SK-N-SH treated with all-trans-retinoic acid at 6 μM for 48 hours (cell line): ENCODE measurements around the gene RGS9.

Experiments
- ATAC-seq: fragments of 200-7000 bp; cut with Tn5 transposase; 3 replicates; pipeline ENCODE4 v1.9.1; 2020; ENCODE audit warnings: mild to moderate bottlenecking, moderate library complexity
- ARNTL ChIP-seq: fragments of 450-650 bp; formaldehyde crosslinking; IDR thresholded peaks from 2 replicates; pipeline ENCODE4 v1.5.0; 2020; ENCODE audit warnings: low read depth, mild to moderate bottlenecking, moderate library complexity, borderline replicate concordance
- BACH2 ChIP-seq: fragments of 250-450 bp; sonication (Bioruptor Pico); IDR thresholded peaks from 2 replicates; pipeline ENCODE4 v1.9.0; 2021; ENCODE audit warnings: mild to moderate bottlenecking, borderline replicate concordance
- CREB5 ChIP-seq: fragments of 250-450 bp; sonication (Bioruptor Pico); IDR thresholded peaks from 2 replicates; pipeline ENCODE4 v1.5.1; 2020; ENCODE audit warnings: low read depth, mild to moderate bottlenecking, moderate library complexity
- CSDC2 ChIP-seq: fragments of 250-450 bp; sonication (Bioruptor Pico); IDR thresholded peaks from 2 replicates; pipeline ENCODE4 v1.5.0; 2020; ENCODE audit warnings: mild to moderate bottlenecking, moderate library complexity
- CSRNP3 ChIP-seq: fragments of 250-450 bp; sonication (Bioruptor Pico); IDR thresholded peaks from 2 replicates; pipeline ENCODE4 v1.5.1; 2021; ENCODE audit warnings: mild to moderate bottlenecking, moderate library complexity
- ESRRG ChIP-seq: fragments of 250-450 bp; sonication (Bioruptor Pico); IDR thresholded peaks from 2 replicates; pipeline ENCODE4 v1.6.1; 2021; ENCODE audit warnings: mild to moderate bottlenecking
- GLIS3 ChIP-seq: fragments of 250-450 bp; sonication (Bioruptor Pico); IDR thresholded peaks from 2 replicates; pipeline ENCODE4 v1.5.0; 2020; ENCODE audit warnings: mild to moderate bottlenecking, moderate library complexity
- OSR1 ChIP-seq: fragments of 250-450 bp; sonication (Bioruptor Pico); IDR thresholded peaks from 2 replicates; pipeline ENCODE4 v1.8.0; 2022; ENCODE audit warnings: moderate library complexity, mild to moderate bottlenecking, inconsistent platforms
- PATZ1 ChIP-seq: fragments of 250-450 bp; sonication (Bioruptor Pico); IDR thresholded peaks from 2 replicates; pipeline ENCODE4 v1.8.0; 2020; ENCODE audit warnings: mild to moderate bottlenecking, moderate library complexity, borderline replicate concordance
- POU6F1 ChIP-seq: fragments of 250-450 bp; sonication (Bioruptor Pico); IDR thresholded peaks from 2 replicates; pipeline ENCODE4 v1.8.0; 2021; ENCODE audit warnings: low read depth, mild to moderate bottlenecking, moderate library complexity, borderline replicate concordance
- PPARA ChIP-seq: fragments of 250-450 bp; sonication (Bioruptor Pico); IDR thresholded peaks from 2 replicates; pipeline ENCODE4 v1.5.0; 2020; ENCODE audit warnings: mild to moderate bottlenecking, borderline replicate concordance
- RARB ChIP-seq: fragments of 250-450 bp; sonication (Bioruptor Pico); IDR thresholded peaks from 2 replicates; pipeline ENCODE4 v1.8.0; 2021; ENCODE audit warnings: mild to moderate bottlenecking, moderate library complexity
- SNAI2 ChIP-seq: fragments of 250-450 bp; sonication (Bioruptor Pico); IDR thresholded peaks from 2 replicates; pipeline ENCODE4 v1.5.0; 2020; ENCODE audit warnings: mild to moderate bottlenecking, moderate library complexity
- TCF4 ChIP-seq: fragments of 250-450 bp; sonication (Bioruptor Pico); IDR thresholded peaks from 2 replicates; pipeline ENCODE4 v1.8.0; 2021; ENCODE audit warnings: mild to moderate bottlenecking, moderate library complexity, borderline replicate concordance
- TOX ChIP-seq: fragments of 250-450 bp; sonication (Bioruptor Pico); IDR thresholded peaks from 2 replicates; pipeline ENCODE4 v1.8.0; 2021; ENCODE audit warnings: mild to moderate bottlenecking, moderate library complexity, borderline replicate concordance
- TSHZ2 ChIP-seq: fragments of 250-450 bp; sonication (Bioruptor Pico); IDR thresholded peaks from 2 replicates; pipeline ENCODE4 v1.5.0; 2020; ENCODE audit warnings: mild to moderate bottlenecking, moderate library complexity
- ZC3H10 ChIP-seq: fragments of 250-450 bp; sonication (Bioruptor Pico); IDR thresholded peaks from 2 replicates; pipeline ENCODE4 v1.5.1; 2021; ENCODE audit warnings: mild to moderate bottlenecking, moderate library complexity
- ZFP3 ChIP-seq: fragments of 250-450 bp; sonication (Bioruptor Pico); IDR thresholded peaks from 2 replicates; pipeline ENCODE4 v1.5.0; 2020; ENCODE audit warnings: mild to moderate bottlenecking, moderate library complexity
- ZFP30 ChIP-seq: fragments of 450-650 bp; formaldehyde crosslinking; IDR thresholded peaks from 2 replicates; pipeline ENCODE4 v1.5.0; 2022; ENCODE audit warnings: mild to moderate bottlenecking, moderate library complexity
- ZNF70 ChIP-seq: fragments of 450-650 bp; formaldehyde crosslinking; IDR thresholded peaks from 2 replicates; pipeline ENCODE4 v1.5.0; 2020; ENCODE audit warnings: mild to moderate bottlenecking, moderate library complexity
- ZNF8 ChIP-seq: fragments of 450-650 bp; formaldehyde crosslinking; IDR thresholded peaks from 2 replicates; pipeline ENCODE4 v1.5.0; 2020; ENCODE audit warnings: mild to moderate bottlenecking, moderate library complexity

Gene RGS9

GRCh38 chr17:65230040-65230439 is 92.9 kb downstream of the RGS9 start:
- ATAC-seq = no peak

GRCh38 chr17:65231086-65231485 is 93.9 kb downstream of the RGS9 start:
- ATAC-seq = no peak
- no peak for TF ChIP-seq CSRNP3 (CRISPR knock-in tag)
- TF ChIP-seq CSDC2 = no peak
- no peak for TF ChIP-seq ARNTL (CRISPR knock-in tag)
- TF ChIP-seq ZC3H10 (CRISPR knock-in tag) = no peak
- TF ChIP-seq BACH2 (CRISPR knock-in tag) = no peak
- TF ChIP-seq RARB = no peak
- no peak for TF ChIP-seq TOX (CRISPR knock-in tag)
- TF ChIP-seq ZFP3 (CRISPR knock-in tag) = no peak
- no peak for TF ChIP-seq PATZ1
- TF ChIP-seq TSHZ2 (CRISPR knock-in tag) = no peak
- TF ChIP-seq CREB5 (CRISPR knock-in tag) = no peak
- TF ChIP-seq ZFP30 (CRISPR knock-in tag) = no peak
- TF ChIP-seq TCF4 (CRISPR knock-in tag) = no peak
- no peak for TF ChIP-seq ZNF8

More at GRCh38 chr17:65230040-65230439, 92.9 kb downstream of the RGS9 start:
- TF ChIP-seq ZC3H10 (CRISPR knock-in tag) = no peak
- TF ChIP-seq ZFP30 (CRISPR knock-in tag) = no peak
- no peak for TF ChIP-seq ZNF8
- TF ChIP-seq CSDC2 = no peak
- TF ChIP-seq POU6F1 (CRISPR knock-in tag) = no peak
- TF ChIP-seq ZNF70 (CRISPR knock-in tag) = no peak
- TF ChIP-seq CREB5 (CRISPR knock-in tag) = no peak
- no peak for TF ChIP-seq TSHZ2 (CRISPR knock-in tag)
- TF ChIP-seq ESRRG (CRISPR knock-in tag) = no peak
- TF ChIP-seq PPARA (CRISPR knock-in tag) = no peak
- no peak for TF ChIP-seq TCF4 (CRISPR knock-in tag)
- TF ChIP-seq ZFP3 (CRISPR knock-in tag) = no peak
- no peak for TF ChIP-seq SNAI2 (CRISPR knock-in tag)
- no peak for TF ChIP-seq GLIS3 (CRISPR knock-in tag)
- no peak for TF ChIP-seq OSR1
- TF ChIP-seq, all 23 proteins: peak for 0
